Endodermal cell (in vitro differentiated cells): Measurements from ENCODE around the gene INTS6. TPM values are rescaled to one million over a fixed set of nuclear protein-coding genes. Genes with fewer than 3 reads are reported as not detected.
A peak's percentile ranks its signal among the peaks of the same experiment; 100 is the strongest.

ENCODE experiments used
- DNase-seq: peaks from one replicate; pipeline ENCODE4 v3.0.0-alpha.2; 2017
- H3K27ac ChIP-seq: 2 replicates; pipeline ENCODE4 v1.5.1; 2013; ENCODE audit warnings: mild to moderate bottlenecking, low read depth, low read length, moderate library complexity
- H3K27me3 ChIP-seq: 2 replicates; pipeline ENCODE4 v1.6.1; 2013; ENCODE audit warnings: mild to moderate bottlenecking, low read length, moderate library complexity; ENCODE audit not compliant: insufficient read depth, control insufficient read depth, poor library complexity, severe bottlenecking
- H3K36me3 ChIP-seq: 2 replicates; pipeline ENCODE4 v1.7.0; 2013; ENCODE audit warnings: mild to moderate bottlenecking, low read length, moderate library complexity; ENCODE audit not compliant: control insufficient read depth, insufficient read depth
- H3K4me1 ChIP-seq: one replicate; pipeline ENCODE4 v1.7.0; 2013; ENCODE audit warnings: low read length; ENCODE audit not compliant: control insufficient read depth, insufficient read depth
- H3K4me3 ChIP-seq: 2 replicates; pipeline ENCODE4 v1.5.1; 2013; ENCODE audit warnings: mild to moderate bottlenecking, low read length, moderate library complexity
- H3K9ac ChIP-seq: 2 replicates; pipeline ENCODE4 v1.6.1; 2013; ENCODE audit warnings: mild to moderate bottlenecking, low read length, moderate library complexity; ENCODE audit not compliant: poor library complexity, severe bottlenecking; ENCODE audit errors: extremely low read depth
- H3K9me3 ChIP-seq: 2 replicates; pipeline ENCODE4 v1.6.1; 2013; ENCODE audit warnings: mild to moderate bottlenecking, low read length, moderate library complexity; ENCODE audit not compliant: control insufficient read depth
- H3K27ac Mint-ChIP-seq: 2 replicates; pipeline ENCODE4 v1.8.0; 2020; ENCODE audit warnings: mixed read lengths
- H3K27me3 Mint-ChIP-seq: 2 replicates; pipeline ENCODE4 v1.8.0; 2021; ENCODE audit warnings: mild to moderate bottlenecking, mixed read lengths; ENCODE audit not compliant: insufficient read depth
- H3K36me3 Mint-ChIP-seq: 2 replicates; pipeline ENCODE4 v1.8.0; 2020; ENCODE audit warnings: low read depth, mixed read lengths
- H3K4me1 Mint-ChIP-seq: 2 replicates; pipeline ENCODE4 v1.8.0; 2020; ENCODE audit warnings: mixed read lengths
- H3K4me3 Mint-ChIP-seq: 2 replicates; pipeline ENCODE4 v1.8.0; 2020; ENCODE audit warnings: mild to moderate bottlenecking, moderate library complexity, mixed read lengths
- H3K9me3 Mint-ChIP-seq: 2 replicates; pipeline ENCODE4 v1.8.0; 2020; ENCODE audit warnings: mild to moderate bottlenecking, mixed read lengths
- WGBS, 2 experiments: methylation state at CpG; one replicate each; pipeline versions ENCODE4 v1.1.5 to v1.1.7; 2013; ENCODE audit warnings: missing lambda C conversion rate in 2 of 2, mixed read lengths in 1 of 2; ENCODE audit not compliant: insufficient coverage in 1 of 2, insufficient read length in 1 of 2; 5-methylcytosine and 5-hydroxymethylcytosine counted together
- total RNA-seq, 2 donors: library from RNA; stranded (reverse); fragmentation: NEBNext Ultra II Directional in 1 of 2; extraction: Animal tissue kit (Norgen Biotek cat#: 25700) in 1 of 2; gene quantifications; 2 replicates in 1 of 2; 3 replicates in 1 of 2; pipeline ENCODE4 v1.2.1, GENCODE V29; 2021
- TF ChIP-seq, protein P1 (sequence below): fragments of 200-600 bp; sonication (generic); conservative IDR thresholded peaks from 2 replicates; pipeline ENCODE4 v1.5.0; 2021; ENCODE audit warnings: antibody characterized with exemption, mild to moderate bottlenecking

The INTS6 gene
- total RNA-seq, 2 donors from 2014 or later: 42.4 to 62.1 TPM

DNA sequence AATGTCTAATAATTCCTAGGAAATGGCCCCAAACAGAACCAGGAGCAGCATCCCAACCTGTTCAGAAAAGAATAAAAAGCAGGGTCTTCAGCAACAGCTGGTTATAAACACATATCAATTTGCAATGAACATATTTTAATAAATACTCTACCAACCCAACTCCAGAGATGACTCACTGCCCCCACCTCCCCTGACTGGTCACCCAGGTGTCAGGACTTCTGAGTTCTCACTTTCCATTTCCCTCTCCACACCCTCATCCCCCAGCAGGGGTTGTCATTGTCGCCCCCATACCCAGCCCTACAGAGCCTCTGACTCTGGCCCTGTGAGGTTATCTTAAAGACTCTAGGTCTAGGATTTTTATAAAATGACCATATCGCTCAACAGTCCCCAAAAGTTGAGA, 106.4 kb downstream of the INTS6 start:
- TF ChIP-seq, protein P1, sequence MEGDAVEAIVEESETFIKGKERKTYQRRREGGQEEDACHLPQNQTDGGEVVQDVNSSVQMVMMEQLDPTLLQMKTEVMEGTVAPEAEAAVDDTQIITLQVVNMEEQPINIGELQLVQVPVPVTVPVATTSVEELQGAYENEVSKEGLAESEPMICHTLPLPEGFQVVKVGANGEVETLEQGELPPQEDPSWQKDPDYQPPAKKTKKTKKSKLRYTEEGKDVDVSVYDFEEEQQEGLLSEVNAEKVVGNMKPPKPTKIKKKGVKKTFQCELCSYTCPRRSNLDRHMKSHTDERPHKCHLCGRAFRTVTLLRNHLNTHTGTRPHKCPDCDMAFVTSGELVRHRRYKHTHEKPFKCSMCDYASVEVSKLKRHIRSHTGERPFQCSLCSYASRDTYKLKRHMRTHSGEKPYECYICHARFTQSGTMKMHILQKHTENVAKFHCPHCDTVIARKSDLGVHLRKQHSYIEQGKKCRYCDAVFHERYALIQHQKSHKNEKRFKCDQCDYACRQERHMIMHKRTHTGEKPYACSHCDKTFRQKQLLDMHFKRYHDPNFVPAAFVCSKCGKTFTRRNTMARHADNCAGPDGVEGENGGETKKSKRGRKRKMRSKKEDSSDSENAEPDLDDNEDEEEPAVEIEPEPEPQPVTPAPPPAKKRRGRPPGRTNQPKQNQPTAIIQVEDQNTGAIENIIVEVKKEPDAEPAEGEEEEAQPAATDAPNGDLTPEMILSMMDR: no peak
- Mint-ChIP-seq H3K4me3 (no peak overlapping the region), H3K27ac (no peak overlapping the region), H3K9me3 (peaks cover 3% of the 10 kb centered on the region), H3K4me1 (peaks cover 7% of the 10 kb centered on the region), H3K36me3 (no peaks in the 10 kb centered on the region), H3K27me3 (no peaks in the 10 kb centered on the region)
- H3K4me3 ChIP-seq: no peak overlapping the region
- 85 to 89% methylated on average over 1 to 2 of the region's 2 CpGs for WGBS, 2 experiments
- peaks cover 7% of the 10 kb centered on the region for H3K9me3 ChIP-seq
- no peaks in the 10 kb centered on the region for H3K4me1 ChIP-seq
- no peak overlapping the region for H3K9ac ChIP-seq
- no peak overlapping the region for H3K27ac ChIP-seq
- DNase-seq: peak; percentile 55
- H3K36me3 ChIP-seq: no peaks in the 10 kb centered on the region
- no peaks in the 10 kb centered on the region for H3K27me3 ChIP-seq

DNA sequence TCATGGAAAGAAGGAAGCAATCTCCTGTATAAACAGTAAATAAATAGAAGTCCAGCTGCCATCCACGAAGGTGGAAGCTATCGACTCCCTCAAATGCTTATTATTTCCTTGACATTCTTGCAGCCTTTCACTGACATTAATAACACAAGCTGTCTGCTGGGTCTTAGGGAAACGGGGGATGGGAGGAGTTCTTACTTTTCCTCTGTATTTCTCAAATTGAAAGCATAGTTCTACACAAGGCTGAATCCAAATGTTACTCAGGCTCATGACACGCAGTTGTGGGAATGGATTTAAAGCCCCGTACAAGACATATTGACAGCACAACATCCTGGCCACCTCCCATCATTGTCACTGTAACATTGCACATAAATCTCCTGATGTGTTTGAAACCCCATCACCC, 109.4 kb downstream of the INTS6 start:
- TF ChIP-seq, protein P1: no peak
- Histone ChIP-seq H3K9ac (no peak overlapping the region), H3K4me3 (no peak overlapping the region), H3K9me3 (no peaks in the 10 kb centered on the region), H3K27ac (no peak overlapping the region), H3K4me1 (no peaks in the 10 kb centered on the region), H3K27me3 (no peaks in the 10 kb centered on the region), H3K36me3 (no peaks in the 10 kb centered on the region)
- 92 to 93% methylated on average over 2 to 5 of the region's 5 CpGs for WGBS, 2 experiments
- peaks cover 7% of the 10 kb centered on the region for H3K4me1 Mint-ChIP-seq
- no peaks in the 10 kb centered on the region for H3K36me3 Mint-ChIP-seq
- no peaks in the 10 kb centered on the region for H3K9me3 Mint-ChIP-seq
- no peak overlapping the region for H3K27ac Mint-ChIP-seq
- H3K4me3 Mint-ChIP-seq: no peak overlapping the region
- DNase-seq: no peak
- no peaks in the 10 kb centered on the region for H3K27me3 Mint-ChIP-seq

- no peaks in the 10 kb centered on the region for H3K36me3 Mint-ChIP-seq
- TF ChIP-seq, protein P1: no peak
- H3K9me3 Mint-ChIP-seq: no peaks in the 10 kb centered on the region
- no peak overlapping the region for H3K4me3 Mint-ChIP-seq
- no peaks in the 10 kb centered on the region for H3K27me3 ChIP-seq
- 93 to 100% methylated on average over 1 to 3 of the region's 4 CpGs for WGBS, 2 experiments
- H3K4me1 ChIP-seq: no peaks in the 10 kb centered on the region
- H3K27ac ChIP-seq: no peak overlapping the region
- H3K36me3 ChIP-seq: no peaks in the 10 kb centered on the region
- H3K4me1 Mint-ChIP-seq: peaks cover 7% of the 10 kb centered on the region
- H3K4me3 ChIP-seq: no peak overlapping the region
- no peak overlapping the region for H3K27ac Mint-ChIP-seq
- no peaks in the 10 kb centered on the region for H3K27me3 Mint-ChIP-seq
- H3K9me3 ChIP-seq: no peaks in the 10 kb centered on the region
- no peak overlapping the region for H3K9ac ChIP-seq
- no peak for DNase-seq
These were observed 110.1 kb downstream of the INTS6 start for GRCh38 chr13:51342706-51343105.
